NCI-H510A (cell line): ENCODE measurements around the gene HAPLN3.

Source experiments
- DNase-seq: peaks from one replicate; lab custom pipeline; 2025; lab: John Stamatoyannopoulos, UW

HAPLN3 gene

DNA sequence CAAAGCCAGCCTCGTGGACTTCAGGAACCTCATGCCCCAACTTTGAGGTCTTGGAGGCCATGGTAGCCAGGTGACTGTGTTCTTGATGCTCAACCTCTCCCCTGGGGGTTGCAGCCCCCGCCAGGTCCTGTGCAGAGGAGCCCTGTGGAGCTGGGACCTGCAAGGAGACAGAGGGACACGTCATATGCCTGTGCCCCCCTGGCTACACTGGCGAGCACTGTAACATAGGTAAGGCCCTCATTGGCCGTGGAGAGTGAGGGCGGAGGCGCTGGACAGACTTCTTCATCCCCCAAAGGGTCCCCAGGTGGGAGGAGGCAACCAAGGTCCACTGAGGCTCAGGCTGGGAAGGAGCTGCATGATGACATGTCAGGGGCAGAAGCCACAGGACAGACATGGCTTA, 35.1 kb downstream of the HAPLN3 start:
- DNase-seq: no peak

DNA sequence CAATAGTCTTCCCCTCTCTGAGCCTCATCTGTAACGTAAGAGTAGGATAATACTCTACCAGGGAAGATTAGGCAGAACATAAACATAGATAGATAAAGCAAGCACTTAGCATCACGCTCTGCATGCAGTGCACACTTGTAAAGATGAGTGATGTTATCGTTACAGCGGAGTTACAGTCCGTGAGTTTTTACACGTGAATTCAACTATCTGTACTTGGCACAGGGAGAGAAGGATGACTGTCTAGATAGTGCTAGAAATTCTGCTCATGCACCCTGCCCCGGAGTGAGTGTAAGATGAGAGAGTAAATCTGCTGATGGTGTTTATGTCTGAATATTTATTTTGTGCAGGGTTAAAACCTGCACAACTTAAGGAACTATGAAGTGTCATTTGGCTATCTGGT, 35.8 kb downstream of the HAPLN3 start:
- no peak for DNase-seq

DNA sequence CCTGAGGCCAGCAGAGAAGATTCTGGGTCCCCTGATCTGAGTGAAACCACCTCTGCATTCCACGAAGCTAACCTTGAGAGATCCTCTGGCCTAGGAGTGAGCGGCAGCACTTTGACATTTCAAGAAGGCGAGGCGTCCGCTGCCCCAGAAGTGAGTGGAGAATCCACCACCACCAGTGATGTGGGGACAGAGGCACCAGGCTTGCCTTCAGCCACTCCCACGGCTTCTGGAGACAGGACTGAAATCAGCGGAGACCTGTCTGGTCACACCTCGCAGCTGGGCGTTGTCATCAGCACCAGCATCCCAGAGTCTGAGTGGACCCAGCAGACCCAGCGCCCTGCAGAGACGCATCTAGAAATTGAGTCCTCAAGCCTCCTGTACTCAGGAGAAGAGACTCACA, 36.4 kb downstream of the HAPLN3 start:
- DNase-seq: no peak

GRCh38 chr15:88852476-88852875, 42.9 kb downstream of the HAPLN3 start:
- no peak for DNase-seq

DNA sequence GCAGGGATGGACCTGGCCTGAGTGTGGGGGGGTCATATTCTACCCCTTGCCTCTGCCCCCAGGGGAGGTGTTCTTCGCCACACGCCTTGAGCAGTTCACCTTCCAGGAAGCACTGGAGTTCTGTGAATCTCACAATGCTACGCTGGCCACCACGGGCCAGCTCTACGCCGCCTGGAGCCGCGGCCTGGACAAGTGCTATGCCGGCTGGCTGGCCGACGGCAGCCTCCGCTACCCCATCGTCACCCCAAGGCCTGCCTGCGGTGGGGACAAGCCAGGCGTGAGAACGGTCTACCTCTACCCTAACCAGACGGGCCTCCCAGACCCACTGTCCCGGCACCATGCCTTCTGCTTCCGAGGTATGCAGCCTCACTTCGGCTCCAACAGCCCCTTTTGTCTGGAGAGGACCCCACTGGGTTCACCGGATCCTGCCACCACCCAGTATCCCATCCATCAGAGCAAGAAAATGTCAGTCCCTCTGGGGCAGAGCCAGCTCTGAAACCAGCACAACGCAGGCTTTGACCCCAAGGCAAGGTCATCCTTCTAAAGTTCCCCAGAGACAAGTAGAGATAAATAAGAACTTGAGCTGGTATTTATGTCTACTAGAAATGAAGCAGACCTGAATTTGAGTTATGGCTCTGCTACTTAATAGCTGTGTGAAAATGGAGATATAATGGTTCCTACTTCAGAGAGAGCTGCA, 45.8 kb downstream of the HAPLN3 start:
- no peak for DNase-seq

- DNase-seq: no peak
Observed at GRCh38 chr15:88848203-88848602, 47.1 kb downstream of the HAPLN3 start.

DNA sequence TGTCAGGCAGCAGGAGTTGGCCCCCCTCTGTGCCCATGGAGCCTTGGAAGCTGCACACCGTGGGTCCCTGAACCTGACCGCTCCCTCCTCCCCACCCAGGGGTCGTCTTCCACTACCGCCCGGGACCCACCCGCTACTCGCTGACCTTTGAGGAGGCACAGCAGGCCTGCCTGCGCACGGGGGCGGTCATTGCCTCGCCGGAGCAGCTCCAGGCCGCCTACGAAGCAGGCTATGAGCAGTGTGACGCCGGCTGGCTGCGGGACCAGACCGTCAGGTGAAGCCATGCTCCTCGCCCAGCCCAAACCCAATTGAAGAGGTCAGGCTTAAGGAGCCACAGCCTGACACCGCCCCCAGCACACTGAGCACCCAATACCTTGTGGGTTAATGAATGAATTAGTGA, 48.2 kb downstream of the HAPLN3 start:
- DNase-seq: no peak

DNA sequence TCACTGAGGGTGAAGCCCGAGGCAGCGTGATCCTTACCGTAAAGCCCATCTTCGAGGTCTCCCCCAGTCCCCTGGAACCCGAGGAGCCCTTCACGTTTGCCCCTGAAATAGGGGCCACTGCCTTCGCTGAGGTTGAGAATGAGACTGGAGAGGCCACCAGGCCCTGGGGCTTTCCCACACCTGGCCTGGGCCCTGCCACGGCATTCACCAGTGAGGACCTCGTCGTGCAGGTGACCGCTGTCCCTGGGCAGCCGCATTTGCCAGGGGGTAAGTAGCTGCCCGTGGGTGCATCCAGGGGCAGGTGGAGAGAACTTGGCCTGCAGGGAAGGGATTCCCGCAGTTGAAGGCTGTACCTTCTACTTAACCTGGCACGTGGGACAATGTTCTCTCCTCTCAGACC, 49.7 kb downstream of the HAPLN3 start:
- no peak for DNase-seq

DNA sequence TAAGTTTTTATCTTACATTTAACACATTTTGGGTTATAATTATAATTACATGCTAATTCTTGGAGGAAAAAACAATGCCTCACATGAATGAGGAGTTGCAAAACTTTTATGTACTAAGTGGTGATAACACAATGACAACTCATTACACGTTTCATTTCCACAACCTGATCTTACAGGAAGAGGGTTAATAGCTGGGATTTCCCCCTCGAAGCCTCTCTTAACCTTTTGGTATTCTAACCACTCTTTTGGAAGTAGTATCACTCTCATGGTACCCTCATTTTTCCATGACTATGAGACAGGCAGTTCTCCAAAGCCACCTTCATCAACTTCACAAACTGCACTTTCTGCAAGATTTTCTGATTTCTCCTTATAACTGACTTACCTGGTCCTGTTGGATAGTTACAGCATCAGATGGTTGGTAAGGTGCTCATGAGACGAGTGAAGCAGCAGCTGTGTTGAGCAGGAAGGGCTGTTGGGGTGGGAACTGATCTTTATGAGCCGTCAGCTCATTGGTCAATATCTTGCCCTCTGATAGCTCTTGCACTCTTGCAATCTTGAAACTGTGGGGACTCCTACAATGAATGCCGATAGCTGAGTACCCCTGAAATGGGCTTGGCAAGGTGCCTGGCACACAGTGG, 50.5 kb downstream of the HAPLN3 start:
- no peak for DNase-seq

DNA sequence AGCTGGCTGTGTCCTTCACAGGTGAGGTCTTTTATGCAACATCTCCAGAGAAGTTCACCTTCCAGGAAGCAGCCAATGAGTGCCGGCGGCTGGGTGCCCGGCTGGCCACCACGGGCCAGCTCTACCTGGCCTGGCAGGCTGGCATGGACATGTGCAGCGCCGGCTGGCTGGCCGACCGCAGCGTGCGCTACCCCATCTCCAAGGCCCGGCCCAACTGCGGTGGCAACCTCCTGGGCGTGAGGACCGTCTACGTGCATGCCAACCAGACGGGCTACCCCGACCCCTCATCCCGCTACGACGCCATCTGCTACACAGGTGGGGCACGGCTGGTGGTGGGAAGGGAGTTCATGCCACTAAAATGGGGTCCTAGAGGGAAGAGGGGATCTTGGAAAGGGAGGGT, 52.0 kb downstream of the HAPLN3 start:
- DNase-seq: no peak

GRCh38 chr15:88842156-88842555, 53.2 kb downstream of the HAPLN3 start:
- no peak for DNase-seq

DNA sequence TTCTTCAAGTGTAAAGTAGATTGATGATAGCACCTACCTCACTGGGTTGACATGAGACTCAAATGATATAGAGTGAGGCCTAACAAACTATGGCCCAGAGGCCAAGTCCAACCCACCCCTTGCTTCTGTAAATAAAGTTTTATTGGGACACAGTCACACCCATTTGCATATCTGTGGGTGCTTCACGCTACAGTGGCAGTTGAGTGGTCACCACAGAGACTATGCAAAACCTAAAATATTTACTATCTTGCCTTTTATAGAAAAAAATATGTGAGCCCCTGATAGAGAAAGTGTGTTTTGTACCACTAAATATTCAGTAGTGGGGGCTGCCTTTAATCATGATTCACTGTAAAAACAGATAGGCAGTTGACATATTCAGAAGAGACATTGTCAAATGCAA, 54.1 kb downstream of the HAPLN3 start:
- no peak for DNase-seq

DNA sequence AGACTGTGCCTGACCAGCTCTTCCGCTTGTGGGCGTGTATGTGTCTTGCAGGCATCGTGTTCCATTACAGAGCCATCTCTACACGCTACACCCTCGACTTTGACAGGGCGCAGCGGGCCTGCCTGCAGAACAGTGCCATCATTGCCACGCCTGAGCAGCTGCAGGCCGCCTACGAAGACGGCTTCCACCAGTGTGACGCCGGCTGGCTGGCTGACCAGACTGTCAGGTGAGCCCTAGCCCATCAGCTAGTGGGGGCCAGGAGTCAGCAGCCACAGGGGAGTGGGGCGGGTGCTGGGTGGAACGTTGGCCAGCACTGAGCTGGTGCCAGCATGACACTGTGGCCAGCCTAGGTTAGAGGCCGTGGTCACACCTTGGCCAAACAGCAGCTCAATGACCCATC, 55.4 kb downstream of the HAPLN3 start:
- no peak for DNase-seq

GRCh38 chr15:88839146-88839545, 56.2 kb downstream of the HAPLN3 start:
- DNase-seq: no peak

DNA sequence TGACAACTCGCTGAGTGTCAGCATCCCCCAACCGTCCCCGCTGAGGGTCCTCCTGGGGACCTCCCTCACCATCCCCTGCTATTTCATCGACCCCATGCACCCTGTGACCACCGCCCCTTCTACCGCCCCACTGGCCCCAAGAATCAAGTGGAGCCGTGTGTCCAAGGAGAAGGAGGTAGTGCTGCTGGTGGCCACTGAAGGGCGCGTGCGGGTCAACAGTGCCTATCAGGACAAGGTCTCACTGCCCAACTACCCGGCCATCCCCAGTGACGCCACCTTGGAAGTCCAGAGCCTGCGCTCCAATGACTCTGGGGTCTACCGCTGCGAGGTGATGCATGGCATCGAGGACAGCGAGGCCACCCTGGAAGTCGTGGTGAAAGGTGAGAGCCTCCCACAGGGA, 56.7 kb downstream of the HAPLN3 start:
- no peak for DNase-seq

DNA sequence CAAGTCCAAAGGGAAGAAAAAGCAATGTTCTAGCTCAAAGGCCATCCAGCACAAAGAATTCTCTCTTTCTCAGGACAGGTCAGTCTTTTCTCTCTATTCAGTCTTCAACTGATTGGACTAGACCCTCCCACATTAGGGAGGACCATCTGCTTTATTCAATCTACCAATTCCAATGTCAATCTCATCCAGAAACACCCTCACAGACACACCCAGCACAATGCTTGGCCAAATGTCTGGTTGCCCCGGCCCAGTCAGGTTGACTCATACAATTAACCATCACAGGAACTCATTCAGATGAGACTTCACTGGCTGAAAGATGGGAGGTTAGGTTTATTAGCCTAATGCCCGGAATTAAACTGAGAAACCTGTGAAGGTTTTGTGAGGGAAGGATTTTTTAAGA, 59.7 kb downstream of the HAPLN3 start:
- no peak for DNase-seq

DNA sequence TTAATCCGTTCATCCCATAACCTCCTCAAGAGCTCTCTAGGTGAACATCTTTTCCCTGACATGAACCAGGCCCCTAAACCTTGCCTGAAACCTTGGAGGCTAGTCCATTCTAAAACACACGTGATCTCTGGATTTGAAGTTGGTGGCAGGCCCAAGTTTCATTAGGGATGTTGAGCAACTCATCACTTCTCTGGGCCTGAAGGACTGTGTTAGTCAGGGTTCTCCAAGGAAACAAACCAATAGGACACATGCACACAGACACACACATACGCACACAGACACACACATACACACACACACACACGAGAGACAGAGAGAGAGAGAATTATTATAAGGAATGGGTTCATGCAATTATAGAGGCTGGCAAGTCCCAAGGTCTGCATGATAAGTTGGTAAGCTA, 60.2 kb downstream of the HAPLN3 start:
- DNase-seq: no peak

- no peak for DNase-seq
Observed at GRCh38 chr15:88834211-88834812, 61.0 kb downstream of the HAPLN3 start.

GRCh38 chr15:88833731-88834100, 61.6 kb downstream of the HAPLN3 start:
- no peak for DNase-seq

DNA sequence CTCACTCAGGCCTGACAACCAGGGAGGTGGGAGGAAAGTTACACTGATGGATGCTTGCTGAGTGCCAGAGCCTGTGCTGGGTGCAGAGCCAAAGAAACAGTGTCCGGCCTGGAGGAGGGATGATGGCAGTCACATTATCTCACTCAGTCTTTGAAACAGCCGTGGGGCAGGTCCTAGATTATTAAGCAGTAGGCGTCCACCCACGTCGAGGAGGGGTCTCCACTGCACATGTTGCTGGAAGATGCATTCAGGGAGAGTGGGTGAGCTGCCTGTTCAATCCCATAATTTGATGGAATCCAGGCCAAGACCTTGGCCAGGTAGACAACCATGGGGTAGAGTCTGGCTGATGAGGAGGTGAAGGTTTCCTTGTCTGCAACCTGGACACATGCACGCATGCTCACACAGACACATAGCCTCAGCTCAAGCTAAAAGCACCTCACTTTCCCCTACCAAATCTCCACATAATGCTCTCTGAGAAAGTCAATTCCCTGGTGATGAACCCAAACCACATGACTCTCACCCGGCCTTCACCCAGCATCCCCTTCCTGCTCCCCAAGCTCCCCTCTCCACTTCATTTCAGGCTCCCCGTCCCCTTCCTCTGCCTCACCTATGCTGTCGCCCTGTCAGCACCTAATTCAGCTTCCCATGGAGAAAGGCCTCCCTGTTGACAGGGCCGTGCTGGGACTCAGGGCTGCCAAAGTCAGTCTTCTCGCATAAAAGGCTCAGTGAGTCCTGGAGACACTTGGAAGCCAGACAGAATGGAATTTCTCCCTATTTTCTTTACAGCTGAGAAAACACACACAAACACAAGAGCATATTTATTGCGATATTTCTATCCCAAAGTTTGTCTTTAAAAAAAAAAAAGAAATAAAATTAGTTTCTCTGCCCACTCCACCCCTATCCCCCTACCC, 62.3 kb downstream of the HAPLN3 start:
- DNase-seq: no peak

DNA sequence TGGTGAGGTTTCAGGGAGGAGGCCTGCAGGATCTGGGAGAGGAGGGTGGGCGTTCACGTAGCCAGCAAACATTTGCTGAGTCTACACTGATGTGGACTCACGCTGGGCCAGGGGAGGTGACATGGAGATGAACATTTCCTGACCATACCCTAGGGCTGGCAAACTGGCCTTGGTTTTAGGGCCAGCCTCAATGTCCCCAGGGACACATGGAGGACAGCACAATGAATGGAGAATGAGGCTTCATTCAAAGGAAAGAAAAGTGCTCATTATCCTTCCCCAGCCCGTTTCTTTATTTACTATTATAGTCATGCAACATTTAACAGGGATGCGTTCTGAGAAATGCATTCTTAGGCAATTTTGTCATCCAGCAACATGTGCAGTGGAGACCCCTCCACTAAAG, 65.3 kb downstream of the HAPLN3 start:
- no peak for DNase-seq

GRCh38 chr15:88828791-88829190, 66.6 kb downstream of the HAPLN3 start:
- DNase-seq: no peak
